HG03520 (cell line): ENCODE results near the gene MYO1H.

ENCODE experiments used
- ATAC-seq: cut with Tn5 transposase; IDR thresholded peaks from one replicate; pipeline ENCODE4 v1.9.1; 2021; ENCODE audit warnings: mild to moderate bottlenecking, moderate library complexity; ENCODE audit not compliant: unreplicated experiment

Gene MYO1H

DNA sequence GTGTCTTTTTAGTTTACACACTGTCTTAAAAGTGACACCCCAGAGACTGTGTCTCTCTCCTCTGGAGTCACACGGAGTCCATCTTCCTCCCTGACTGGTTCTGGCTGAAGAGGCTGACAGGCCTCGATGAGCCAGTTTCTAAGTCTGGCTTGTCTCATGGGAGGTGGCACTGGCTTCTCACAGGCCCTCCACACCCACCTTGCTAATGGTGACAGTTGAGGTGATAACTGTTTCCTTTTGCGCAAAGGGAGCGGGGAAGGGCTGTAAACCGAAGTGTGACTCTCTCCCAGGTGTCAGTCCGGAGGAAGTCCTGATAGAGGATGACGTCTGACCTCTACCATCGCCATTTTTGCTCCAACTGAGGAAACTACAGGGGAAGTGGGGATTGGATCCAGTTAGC lies 99.2 kb downstream of the MYO1H start:
- no peak for ATAC-seq

DNA sequence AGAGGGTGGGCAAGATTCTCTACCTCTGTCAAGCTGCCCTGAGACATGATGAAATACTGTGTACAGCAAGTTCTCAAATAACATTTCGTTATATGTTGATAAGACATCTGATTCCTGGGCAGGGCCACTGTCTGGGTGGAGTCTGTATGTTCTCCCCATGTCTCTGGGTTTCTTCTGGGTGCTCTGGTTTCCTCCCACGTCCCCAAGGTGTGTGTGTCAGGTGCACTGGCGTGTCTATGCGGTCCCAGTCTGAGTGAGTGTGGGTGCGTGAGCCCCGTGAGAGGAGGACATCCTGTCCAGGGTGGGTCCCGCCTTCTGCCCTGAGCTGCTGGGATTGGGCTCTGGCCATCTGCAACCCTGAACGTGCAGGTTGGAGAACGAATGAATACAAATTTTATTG lies 99.8 kb downstream of the MYO1H start:
- ATAC-seq = no peak

DNA sequence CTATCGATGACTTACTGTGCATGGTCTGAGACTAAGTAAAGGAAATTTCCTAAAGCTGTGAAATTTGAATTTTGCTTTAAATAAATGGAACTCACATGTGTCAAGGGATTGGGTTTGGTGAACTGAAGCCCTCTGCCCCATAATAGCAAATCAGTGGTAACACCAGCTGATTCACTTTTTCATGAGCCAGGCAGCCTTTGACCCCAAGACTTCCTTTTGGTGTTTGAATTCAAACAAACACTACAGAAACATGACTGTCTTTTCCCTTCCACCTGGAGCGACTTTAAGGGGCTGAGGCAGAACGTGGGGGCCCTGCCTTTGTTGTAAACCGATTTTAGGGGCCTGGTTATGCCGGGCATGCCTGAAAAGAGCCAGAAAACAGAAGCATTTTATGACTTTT lies 100.6 kb downstream of the MYO1H start:
- ATAC-seq = no peak

DNA sequence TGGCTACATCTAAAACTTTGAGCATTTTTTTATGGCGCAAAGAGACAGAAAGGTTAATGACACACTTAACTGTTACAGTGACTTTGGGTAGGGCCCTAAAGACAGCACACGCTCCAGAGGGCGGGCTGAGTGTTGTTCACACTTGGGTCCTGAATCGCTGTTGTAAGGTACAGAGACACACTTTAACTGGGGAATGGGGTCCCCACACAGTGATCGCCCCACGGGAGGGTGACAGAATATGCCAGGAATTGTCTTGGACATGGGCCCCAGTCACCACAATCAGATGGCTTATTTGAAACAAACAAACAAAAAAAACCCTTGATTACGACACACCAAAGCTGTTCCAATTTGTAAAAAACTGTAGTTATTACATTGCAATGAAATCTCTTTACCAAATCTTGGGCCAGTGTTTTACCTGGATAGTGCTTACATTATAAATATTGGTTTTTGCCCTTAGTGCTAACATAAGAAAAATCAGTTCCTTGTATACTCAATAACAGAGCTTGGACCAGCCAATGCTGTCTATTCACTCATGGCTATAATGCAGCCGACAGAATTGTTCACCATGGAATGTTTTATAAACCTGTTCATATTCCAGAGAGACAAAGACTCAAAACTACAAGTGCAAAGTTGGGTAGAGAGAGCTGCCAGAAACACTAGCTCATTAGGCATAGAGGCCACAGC lies 101.1 kb downstream of the MYO1H start:
- ATAC-seq = no peak

DNA sequence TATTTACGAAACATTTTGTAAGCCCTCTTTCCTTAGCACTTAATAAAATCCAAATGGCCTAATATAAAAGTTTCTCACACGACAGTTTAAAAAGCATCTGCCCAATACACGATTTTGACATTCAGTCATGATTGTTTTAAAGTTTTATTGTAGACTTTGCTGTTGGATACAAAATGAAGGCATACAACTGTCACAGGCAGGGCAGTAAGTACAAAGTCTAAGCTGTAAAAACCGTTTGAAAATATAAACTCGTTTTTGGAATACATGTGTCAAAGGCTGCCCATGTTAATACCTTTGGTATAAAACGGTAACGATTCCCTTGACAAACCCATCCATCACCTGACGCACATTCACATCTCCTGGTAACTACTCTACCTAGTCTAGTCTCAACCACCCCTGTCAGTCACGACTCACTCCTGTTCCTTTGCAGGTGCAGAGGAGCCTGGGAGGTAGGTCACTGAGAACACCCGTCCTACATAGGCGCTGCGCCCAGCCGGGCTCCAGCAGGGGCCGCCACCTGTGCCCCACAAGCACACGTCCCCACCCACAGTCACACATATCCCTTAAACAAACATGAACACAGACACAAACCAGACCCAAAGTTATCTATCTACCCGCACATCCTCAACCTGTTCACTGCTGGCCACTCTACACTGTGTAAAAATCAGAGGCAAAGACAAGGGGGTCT lies 102.3 kb downstream of the MYO1H start:
- no peak for ATAC-seq

DNA sequence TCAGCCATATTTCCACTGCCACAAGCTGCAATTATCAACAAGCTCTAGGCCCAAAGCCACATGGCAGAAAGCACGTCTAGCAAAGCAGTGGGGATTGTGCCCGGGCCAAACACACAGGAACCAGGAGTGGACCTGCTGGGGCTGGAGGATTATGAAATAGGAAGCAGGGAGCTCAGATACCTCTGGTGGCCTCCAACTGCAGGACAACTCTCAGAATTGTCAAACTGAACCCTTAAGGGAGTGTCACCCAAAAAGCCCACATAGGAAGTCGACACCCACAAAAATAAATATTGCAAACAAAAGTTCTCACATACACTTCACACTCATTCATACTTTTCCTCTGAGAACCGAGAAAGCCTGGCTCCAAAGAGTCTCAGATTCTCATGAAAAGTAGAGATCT lies 103.3 kb downstream of the MYO1H start:
- no peak for ATAC-seq

DNA sequence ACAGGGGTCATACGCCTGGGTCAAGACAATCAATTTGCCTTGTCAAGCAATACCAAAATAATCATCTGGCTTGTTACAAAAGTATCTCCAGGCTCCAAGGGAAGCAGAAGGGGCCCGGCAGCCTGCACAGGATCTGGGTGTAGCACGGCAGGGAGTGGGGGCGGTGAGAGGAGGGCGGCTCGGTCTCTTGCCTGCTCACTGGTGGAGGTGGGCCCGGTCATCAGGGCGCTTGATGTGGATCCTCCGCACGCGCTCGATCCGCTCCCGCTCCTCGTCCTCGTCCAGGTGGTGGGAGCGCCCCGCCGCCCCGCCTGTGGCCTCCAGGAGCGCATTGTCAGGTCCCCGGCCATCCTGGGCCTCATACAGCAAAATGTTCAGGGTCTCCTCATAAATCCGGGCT lies 103.7 kb downstream of the MYO1H start:
- ATAC-seq = no peak

DNA sequence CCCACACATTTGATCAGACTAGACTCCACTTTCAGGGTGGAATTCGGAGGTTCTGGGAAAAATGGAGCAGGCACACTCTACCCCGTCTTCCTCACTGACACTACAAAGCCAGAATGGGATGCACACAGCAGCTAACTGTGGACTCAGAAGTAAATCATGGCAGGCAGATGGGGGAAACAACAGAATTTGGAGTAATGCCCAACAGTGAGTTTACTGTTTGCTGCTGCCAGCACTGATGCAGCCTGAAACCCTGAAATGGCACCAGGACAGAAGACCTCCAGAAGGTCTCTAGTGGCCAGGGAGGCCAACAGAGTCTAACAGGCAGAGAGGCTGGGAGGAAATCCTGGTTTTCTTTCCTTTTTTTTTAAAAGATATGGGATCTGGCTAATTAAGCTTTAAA lies 104.8 kb downstream of the MYO1H start:
- ATAC-seq = no peak

DNA sequence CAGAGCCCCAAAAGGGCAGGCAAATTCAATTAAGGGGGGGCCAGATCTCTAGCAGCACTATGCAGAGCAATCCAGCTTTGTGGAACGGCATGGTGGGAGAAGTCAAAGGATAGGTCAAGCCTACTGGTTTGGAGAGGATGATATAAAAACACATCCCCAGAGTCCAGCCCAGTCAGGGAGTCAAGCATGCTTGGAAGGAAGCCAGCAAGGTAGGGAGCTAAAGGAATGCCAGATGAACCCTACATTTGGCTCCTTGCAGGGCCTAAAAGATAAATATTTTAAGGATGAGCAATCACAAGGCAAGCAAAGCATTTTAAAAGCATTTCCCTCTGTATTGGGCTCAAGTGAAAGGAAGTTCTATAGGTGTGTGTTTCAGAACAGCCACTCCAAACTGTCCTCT lies 108.0 kb downstream of the MYO1H start:
- no peak for ATAC-seq

DNA sequence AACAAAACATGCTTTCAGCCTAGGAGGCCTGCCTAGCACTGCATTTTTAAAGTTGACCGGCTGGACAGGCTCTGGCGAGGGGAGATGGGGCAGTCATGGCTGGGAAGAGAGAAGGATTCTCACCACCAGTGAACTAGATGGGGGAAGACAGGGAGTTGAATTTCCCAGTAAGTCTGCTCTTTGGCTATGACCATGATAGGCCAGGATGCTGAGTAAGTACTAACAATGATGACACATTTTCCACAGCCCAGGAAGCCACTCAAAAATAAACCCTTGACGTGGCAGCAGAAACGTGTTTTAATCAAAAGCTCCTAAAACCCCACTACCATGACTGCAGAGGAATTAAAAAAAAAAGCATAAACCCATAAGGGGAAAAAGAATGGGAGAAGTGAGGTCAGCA lies 110.4 kb downstream of the MYO1H start:
- no peak for ATAC-seq

DNA sequence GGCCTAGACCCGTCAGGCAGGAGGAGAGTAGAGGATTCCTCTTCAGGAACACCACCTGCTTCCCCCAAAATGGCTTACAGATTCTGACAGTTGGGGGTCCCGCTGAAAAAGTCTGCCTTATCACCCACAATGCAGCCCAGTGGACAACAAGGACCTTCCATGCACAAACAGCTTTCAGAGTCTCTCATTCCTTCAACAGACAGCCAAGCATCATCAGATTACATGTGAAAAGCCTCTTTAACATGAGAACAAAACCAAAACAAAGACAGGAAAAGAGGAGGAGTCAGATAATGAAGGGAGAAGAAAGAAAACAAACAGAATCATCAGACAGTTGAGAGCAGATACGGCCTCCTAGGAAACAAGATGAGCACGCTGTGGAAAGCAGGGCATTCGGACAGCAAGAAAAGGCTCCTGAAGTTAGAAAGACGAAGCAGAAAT lies 111.1 kb downstream of the MYO1H start:
- no peak for ATAC-seq

DNA sequence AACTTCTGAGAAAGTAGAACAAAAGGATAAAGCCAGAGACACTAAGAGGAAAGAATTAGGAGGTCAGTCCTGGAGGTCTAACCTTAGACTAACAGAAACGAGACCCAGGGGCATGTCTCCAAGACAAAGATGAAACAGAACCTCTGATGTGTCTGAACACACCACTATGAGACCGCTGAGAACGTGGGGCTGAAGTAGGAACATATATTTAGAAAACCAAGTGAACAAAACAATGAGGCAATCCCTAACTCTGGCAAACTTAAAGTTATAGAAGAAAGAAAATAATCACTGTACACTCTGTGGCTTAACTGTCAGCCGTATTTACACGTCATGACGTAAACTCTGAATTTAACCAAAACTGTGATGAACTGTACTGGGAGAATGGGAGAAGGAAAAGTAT lies 111.5 kb downstream of the MYO1H start:
- no peak for ATAC-seq

DNA sequence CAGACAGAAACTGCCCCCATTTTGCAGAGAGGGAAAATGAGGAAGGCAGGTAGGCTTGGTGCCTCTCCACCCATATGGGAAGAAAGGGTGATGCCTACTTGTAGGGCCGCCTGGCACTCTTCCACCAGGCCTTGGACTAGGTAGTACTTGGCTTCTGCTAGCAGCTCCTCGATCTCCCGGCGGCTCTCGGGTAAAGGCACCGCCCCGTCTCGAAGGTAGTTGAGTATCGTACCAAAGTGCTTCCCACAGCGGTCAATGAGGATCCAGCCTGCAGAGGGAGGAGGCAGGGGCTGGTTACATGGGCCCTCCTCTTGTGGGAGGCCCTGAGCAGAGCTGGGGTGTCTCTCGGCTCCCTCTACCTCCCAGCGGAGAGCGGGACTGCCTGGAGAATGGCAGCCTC lies 112.8 kb downstream of the MYO1H start:
- ATAC-seq = no peak

DNA sequence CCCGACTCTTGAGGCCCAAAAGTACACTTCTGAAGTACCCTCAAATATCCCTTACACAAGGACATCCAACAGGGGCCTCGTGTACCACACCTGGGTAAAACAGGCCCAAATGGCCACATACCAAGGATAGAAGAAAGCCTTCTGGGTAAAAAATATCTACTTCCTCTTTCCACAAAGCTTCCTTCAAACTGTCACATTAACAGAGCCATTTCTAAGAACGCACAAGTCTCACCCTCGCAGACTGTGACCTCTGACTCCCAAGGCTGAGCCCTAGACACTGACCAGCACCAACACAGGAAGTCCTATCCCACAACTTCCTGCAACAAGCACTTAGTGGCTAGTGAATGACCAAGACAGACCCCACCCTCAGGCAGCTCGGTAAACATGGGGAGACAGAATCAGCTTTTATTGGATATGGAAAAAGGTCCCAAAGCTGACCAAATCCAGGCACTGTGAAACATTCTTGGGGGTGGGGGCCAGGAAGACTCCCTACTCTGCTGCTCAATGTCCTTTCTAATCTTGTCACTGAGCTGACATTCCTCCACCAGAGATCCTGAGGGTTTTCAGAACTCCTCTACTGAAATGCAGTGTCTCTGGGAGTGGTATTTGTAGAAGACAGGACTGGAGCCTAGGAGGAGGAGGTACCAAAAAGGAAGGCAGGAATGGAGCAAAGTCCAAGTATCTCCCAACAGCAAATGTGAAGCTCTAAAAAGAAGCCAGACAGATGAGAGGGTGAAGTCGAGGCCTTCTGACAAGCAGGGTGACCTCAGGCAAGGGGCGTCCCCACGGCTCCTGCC lies 113.5 kb downstream of the MYO1H start:
- no peak for ATAC-seq

DNA sequence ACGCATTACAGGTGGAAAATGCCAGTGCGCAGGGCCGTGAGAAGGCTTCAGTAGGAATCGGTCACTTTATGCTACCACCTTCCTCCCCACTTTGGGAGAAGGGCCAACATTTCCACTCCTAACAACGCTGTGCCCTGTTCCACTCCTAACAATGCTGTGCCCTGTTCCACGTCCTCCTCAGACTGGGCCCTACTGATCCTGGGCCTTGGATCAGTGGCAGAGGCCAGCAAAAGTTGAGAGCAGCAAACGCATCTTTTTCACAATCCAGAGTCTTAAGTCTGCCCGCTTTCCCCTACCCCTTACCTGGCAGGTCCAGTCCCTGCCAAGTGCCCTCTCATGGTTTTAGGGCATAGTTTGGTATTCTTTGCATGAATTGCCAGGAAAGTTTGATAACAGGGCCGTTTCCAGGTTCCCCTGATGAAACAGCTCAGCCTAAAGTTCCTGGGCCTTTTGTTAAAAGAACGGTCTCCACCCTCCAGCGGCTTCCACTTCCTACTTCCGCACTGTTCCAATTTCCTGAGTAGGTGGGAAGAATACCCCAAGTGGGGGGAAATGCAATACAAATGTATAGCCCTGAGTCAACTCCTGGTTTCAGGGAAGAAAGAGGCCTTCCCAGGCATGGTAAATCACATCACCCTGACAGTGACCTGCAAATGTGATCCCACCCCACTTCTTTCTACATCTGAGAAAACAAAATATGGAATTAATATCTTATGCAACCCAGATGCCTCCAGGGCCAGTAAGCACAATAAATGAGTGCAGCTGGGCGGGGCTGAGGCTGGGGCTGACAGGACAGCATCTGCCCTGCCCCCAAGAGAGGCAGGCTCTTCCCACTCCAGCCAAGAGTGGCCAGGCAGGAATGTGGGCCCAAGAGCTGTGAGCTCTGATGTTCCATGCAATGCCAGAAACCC lies 114.4 kb downstream of the MYO1H start:
- no peak for ATAC-seq

DNA sequence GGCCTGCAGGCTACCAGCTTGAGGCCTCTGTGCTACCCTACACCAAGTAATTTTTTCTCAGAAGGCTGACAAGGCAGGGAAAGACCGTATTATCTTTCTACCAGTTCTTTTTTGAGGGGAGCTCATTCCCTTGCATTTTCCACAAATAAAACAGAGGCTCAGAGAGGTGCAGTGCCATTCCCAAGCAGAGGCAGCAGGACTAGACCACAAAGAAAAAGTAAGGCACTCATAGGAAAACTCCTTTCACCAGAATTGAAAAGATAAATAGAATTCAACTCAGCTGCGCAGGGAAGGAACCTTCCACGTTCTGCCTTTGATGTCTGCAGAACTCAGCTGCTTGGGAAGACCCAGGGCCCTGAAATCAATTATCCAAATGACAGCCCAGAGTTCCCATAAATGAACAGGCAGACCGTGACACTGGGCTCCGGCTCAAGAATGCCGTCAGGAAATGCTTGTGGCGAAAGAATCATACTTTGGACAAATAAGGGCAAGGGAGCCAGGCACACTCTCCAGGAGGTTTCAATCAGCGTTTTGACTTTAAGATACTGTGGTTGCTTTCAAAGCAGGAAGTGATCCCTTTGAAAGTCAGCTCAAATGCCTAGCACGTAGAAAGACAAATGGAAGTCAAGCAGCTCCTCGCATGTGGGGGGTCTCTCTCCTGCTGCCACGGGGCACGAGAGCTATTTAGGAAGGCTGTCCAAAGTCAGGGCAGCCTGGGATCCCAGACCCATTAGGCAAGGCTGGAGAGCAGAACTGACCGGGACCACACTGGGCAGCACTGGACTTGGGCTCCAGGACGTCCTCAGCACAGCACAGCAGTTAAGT lies 115.4 kb downstream of the MYO1H start:
- ATAC-seq = no peak

DNA sequence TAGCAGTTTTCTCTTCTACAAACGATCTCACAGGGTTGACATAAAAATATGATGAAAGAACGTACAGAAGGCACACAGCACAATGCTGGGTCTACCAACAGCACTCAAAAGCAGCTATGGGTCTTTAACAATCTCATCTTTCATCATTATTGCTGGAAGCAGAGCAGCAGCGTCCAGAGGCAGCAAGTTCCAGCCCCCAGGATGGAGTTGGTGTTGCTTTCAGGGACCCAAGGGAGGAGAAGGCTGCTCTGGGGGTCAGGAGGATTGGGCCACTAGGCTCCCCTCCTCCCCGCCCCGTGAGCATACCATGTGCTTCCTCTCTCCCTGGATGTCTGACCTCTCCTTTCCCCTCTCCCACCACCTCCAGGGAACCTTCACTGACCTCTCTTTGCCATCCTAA lies 116.1 kb downstream of the MYO1H start:
- ATAC-seq = no peak

DNA sequence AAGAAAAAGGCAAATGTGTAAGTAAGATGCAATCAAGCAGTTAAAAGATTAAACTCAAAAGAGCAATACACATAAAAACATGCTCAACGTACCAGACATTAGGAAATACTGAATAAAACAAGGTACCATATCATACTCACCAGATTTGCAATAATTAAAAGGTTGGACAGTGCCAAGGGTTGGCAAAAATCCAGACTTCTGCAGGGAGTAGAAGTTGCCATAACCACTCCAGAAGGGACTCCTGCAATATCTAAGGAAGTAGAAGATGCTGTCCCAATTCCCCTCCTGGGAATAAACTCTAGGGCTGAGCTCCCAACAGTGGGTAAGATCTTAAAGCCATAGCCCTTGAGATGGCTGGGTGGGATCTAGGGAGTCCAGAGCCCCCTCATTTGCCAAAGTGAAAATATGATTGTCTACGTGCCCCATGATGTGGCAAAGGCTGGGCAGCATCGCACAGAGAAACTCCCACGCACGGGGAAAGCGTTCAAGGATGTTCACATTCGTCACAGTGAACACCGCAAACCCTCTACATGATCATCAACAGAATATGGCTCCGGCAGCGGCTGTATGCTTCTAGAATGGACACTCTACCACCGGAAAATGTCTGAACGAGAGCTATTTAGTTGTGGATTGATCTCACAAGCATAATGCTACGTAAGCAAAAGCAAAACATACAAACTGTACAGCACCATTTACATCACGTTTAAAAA lies 117.1 kb downstream of the MYO1H start:
- ATAC-seq = no peak

DNA sequence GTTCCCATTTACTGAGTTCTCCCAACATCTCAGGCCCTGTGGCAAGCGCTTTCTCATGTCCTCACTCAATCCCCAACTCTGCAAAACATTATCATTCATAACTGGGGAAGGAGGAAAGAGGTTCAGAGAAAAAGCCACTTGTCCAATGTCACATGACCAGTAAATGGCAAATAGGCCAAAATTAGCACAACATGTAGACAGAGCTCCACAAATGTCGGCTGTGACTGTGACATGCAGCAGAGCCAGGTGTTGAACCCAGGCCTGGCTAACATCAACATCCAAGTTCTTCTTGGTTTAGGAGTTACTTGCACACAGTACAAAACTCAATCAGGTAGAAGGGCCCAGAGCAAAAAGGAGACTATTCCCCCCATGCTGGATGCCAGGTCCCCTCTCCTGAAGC lies 118.6 kb downstream of the MYO1H start:
- no peak for ATAC-seq

DNA sequence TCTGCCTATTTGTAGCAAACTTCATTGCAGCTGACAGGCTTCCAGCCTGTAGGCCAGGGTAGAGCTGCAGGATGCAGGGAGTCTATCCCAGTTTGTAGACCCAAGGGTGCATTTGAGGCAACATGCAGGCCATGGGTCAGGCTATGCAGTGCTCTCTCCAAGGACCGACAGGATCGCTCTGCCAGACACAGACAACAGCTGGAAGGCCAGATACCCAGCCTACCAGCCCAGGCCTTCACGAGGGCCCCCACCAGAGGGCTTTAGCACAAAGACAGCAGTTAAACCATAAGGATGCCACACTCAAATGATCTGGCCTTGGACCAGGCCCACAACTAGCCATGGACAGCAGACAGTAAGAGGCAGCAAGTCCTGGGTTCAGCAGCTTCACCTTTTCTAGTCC lies 119.1 kb downstream of the MYO1H start:
- no peak for ATAC-seq
